ENCODE measurements around the gene CYP26B1.

- TF ChIP-seq, protein P1, sequence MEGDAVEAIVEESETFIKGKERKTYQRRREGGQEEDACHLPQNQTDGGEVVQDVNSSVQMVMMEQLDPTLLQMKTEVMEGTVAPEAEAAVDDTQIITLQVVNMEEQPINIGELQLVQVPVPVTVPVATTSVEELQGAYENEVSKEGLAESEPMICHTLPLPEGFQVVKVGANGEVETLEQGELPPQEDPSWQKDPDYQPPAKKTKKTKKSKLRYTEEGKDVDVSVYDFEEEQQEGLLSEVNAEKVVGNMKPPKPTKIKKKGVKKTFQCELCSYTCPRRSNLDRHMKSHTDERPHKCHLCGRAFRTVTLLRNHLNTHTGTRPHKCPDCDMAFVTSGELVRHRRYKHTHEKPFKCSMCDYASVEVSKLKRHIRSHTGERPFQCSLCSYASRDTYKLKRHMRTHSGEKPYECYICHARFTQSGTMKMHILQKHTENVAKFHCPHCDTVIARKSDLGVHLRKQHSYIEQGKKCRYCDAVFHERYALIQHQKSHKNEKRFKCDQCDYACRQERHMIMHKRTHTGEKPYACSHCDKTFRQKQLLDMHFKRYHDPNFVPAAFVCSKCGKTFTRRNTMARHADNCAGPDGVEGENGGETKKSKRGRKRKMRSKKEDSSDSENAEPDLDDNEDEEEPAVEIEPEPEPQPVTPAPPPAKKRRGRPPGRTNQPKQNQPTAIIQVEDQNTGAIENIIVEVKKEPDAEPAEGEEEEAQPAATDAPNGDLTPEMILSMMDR (conservative IDR thresholded peaks at IDR 0.05; ENCODE audit: low read depth, low read length), result peak; percentile 52
- TF ChIP-seq EZH2 (IDR thresholded peaks at IDR 0.05; ENCODE audit: borderline replicate concordance, low read depth, low read length, poor library complexity, severe bottlenecking), result no peak
Measured at GRCh38 chr2:72116081-72116533, 31.6 kb downstream of the CYP26B1 start.
